Ramos (cell line): ENCODE measurements around the gene ZC3H8.

Source experiments
- in situ Hi-C: fragments of 300-500 bp; cut with MboI; formaldehyde crosslinking; loops from one replicate; pipeline ENCODE4 v1.14.3; 2022; ENCODE audit warnings: low sequenced_read_pairs; ENCODE audit not compliant: unreplicated experiment

ZC3H8 gene

GRCh38 chr2:112168422-112169124 lies 86.3 kb downstream of the ZC3H8 start:
- in situ Hi-C loops, result no loop called here

GRCh38 chr2:112166806-112167499 lies 87.9 kb downstream of the ZC3H8 start:
- in situ Hi-C loops, result no loop called here

GRCh38 chr2:112165296-112165695 lies 89.5 kb downstream of the ZC3H8 start:
- in situ Hi-C loops, result no loop called here

GRCh38 chr2:112164876-112165275 lies 90.0 kb downstream of the ZC3H8 start:
- in situ Hi-C loops, result no loop called here

- in situ Hi-C loops, result no loop called here
Observed at GRCh38 chr2:112163541-112163981, 91.3 kb downstream of the ZC3H8 start.

GRCh38 chr2:112162956-112163355 lies 91.9 kb downstream of the ZC3H8 start:
- in situ Hi-C loops, result no loop called here

- in situ Hi-C loops, result no loop called here
Observed at GRCh38 chr2:112162341-112162740, 92.5 kb downstream of the ZC3H8 start.
